Measurements from ENCODE around the gene USH2A. TPM values are rescaled to one million over a fixed set of nuclear protein-coding genes. Genes with fewer than 3 reads are reported as not detected.

The USH2A gene
- total RNA-seq, 8 experiments from 2014 or later = 0.10 to 0.85 (median 0.49) TPM

DNA sequence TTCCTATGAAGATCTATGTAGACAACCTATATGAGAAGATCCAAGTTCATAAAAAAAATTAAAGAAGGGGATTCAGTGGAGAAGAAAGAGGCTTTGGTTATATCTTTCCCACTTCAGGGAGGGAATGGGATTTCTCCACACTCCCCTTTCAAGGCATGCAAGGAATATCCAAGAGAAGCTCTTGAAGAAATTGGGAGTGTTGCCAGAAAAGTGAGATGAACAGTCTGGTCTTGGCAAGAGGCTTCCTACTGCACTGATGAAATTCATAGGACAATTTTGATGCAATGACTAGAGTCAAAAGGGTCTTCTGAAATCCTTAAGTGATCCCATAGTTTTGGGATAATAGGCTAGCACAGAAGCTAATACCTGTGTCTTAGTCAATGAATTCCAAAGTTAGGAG is 703.1 kb downstream of the USH2A start:
- no peak for ATAC-seq (replicated peaks in 6 of 8)
- Histone ChIP-seq H3K4me3 (no peak overlapping the region), H3K27ac (no peak overlapping the region), H3K4me1 (replicated peaks in 1 of 2) (peaks cover 8 to 28% of the 10 kb centered on the region in 2 donors)
- in situ Hi-C loops (cut with MboI; ENCODE audit: low pct_unique_long_range_greater_than_20kb in 2 of 9, low sequenced_read_pairs in 9 of 9, unreplicated experiment in 9 of 9) = no loop called here

- in situ Hi-C loops (cut with MboI; ENCODE audit: low pct_unique_long_range_greater_than_20kb in 2 of 9, low sequenced_read_pairs in 9 of 9, unreplicated experiment in 9 of 9) = no loop called here
- Histone ChIP-seq H3K4me3 (no peak overlapping the region), H3K27ac (no peak overlapping the region), H3K4me1 (replicated peaks in 1 of 2) (peaks cover 8 to 28% of the 10 kb centered on the region in 2 donors)
- peak in 7 of 8 experiments; percentile 18 to 90 (median 57) for ATAC-seq (replicated peaks in 6 of 8)
These were observed 703.7 kb downstream of the USH2A start for GRCh38 chr1:215719552-215719951.

DNA sequence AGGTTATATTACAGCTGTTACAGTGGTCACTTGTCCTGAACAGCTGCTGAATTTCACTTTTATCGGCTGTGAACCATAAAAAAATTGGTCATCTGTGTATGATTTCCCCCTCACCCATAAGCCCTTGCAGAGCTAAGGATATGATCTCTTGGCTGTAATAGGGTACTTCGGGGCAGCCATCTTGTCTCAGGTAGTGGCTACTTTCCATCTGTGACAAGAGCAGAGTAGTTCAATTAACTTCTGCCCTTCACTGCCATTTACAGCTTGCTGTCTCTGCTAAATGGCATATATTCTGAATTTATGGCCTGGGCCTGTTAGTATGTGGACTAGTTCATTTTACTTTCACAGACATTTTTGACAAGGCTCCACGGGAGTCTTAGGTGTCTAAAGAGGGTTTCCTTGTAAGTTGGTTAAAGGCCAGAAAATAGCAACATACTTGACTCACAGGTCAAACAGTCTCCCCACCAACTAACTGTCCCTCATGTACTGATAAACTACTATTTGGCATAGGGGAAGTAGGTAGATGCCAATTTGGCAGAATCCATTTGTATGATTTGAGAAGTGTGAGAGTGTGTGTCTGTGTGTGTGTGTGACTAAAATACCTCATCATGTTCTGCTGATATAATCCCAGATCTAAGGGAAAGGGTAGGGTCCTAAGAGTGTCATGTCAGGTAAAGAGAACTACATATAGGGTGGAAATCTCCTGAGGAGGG is 704.5 kb downstream of the USH2A start:
- H3K27ac ChIP-seq = no peak overlapping the region
- in situ Hi-C loops (cut with MboI; ENCODE audit: low pct_unique_long_range_greater_than_20kb in 2 of 9, low sequenced_read_pairs in 9 of 9, unreplicated experiment in 9 of 9) = no loop called here
- H3K4me1 ChIP-seq (replicated peaks in 1 of 2) = peaks cover 8 to 28% of the 10 kb centered on the region in 2 donors
- WGBS, 10 experiments = 0 to 61% (median 38%) methylated on average over 1 to 3 of the region's 3 CpGs
- peak in 5 of 8 experiments; percentile 10 to 85 (median 39) for ATAC-seq (replicated peaks in 6 of 8)
- H3K4me3 ChIP-seq = no peak overlapping the region

- in situ Hi-C loops (cut with MboI; ENCODE audit: low pct_unique_long_range_greater_than_20kb in 2 of 9, low sequenced_read_pairs in 9 of 9, unreplicated experiment in 9 of 9) = no loop called here
- H3K4me3 ChIP-seq = no peak overlapping the region
- no peak overlapping the region for H3K27ac ChIP-seq
- ATAC-seq (replicated peaks in 6 of 8) = peak in 2 of 8 experiments; percentile 55 to 81
- H3K4me1 ChIP-seq (replicated peaks in 1 of 2) = peaks cover 8 to 28% of the 10 kb centered on the region in 2 donors
- WGBS, 10 experiments = 8 to 94% (median 83%) methylated on average over 2 to 4 of the region's 4 CpGs; no CpG with 5 or more reads in 1 of the 10 experiments
These were observed 705.4 kb downstream of the USH2A start for GRCh38 chr1:215717677-215718426.

- no peak for ATAC-seq (replicated peaks in 6 of 8)
- no peak overlapping the region for H3K27ac ChIP-seq
- in situ Hi-C loops (cut with MboI; ENCODE audit: low pct_unique_long_range_greater_than_20kb in 2 of 9, low sequenced_read_pairs in 9 of 9, unreplicated experiment in 9 of 9) = no loop called here
These were observed 712.4 kb downstream of the USH2A start for GRCh38 chr1:215710899-215711225.

GRCh38 chr1:215710036-215710898 is 713.0 kb downstream of the USH2A start:
- H3K4me1 ChIP-seq (replicated peaks in 1 of 2) = peaks cover 4 to 11% of the 10 kb centered on the region in 2 donors
- peak in 5 of 8 experiments; percentile 32 to 82 (median 71) for ATAC-seq (replicated peaks in 6 of 8)
- H3K27ac ChIP-seq = no peak overlapping the region
- no peak overlapping the region for H3K4me3 ChIP-seq
- in situ Hi-C loops (cut with MboI; ENCODE audit: low pct_unique_long_range_greater_than_20kb in 2 of 9, low sequenced_read_pairs in 9 of 9, unreplicated experiment in 9 of 9) = no loop called here
- 3 to 62% (median 40%) methylated on average over 2 to 8 of the region's 8 CpGs for WGBS, 10 experiments

More at GRCh38 chr1:215710899-215711225, 712.4 kb downstream of the USH2A start:
- 26 to 100% (median 85%) methylated on average over 2 to 4 of the region's 4 CpGs for WGBS, 10 experiments
- Histone ChIP-seq H3K4me3 (no peak overlapping the region), H3K4me1 (replicated peaks in 1 of 2) (peaks cover 8 to 17% of the 10 kb centered on the region in 2 donors)

- H3K27ac ChIP-seq = no peak overlapping the region
- WGBS, 10 experiments = 0 to 100% (median 64%) methylated on average over 1 to 6 of the region's 6 CpGs; no CpG with 5 or more reads in 1 of the 10 experiments
- in situ Hi-C loops (cut with MboI; ENCODE audit: low pct_unique_long_range_greater_than_20kb in 2 of 9, low sequenced_read_pairs in 9 of 9, unreplicated experiment in 9 of 9) = no loop called here
- ATAC-seq (replicated peaks in 6 of 8) = peak in 2 of 8 experiments; percentile 67 to 82
- H3K4me1 ChIP-seq (replicated peaks in 1 of 2) = no peaks in the 10 kb centered on the region
- H3K4me3 ChIP-seq = no peak overlapping the region
These were observed 719.0 kb downstream of the USH2A start for GRCh38 chr1:215704089-215704860.

DNA sequence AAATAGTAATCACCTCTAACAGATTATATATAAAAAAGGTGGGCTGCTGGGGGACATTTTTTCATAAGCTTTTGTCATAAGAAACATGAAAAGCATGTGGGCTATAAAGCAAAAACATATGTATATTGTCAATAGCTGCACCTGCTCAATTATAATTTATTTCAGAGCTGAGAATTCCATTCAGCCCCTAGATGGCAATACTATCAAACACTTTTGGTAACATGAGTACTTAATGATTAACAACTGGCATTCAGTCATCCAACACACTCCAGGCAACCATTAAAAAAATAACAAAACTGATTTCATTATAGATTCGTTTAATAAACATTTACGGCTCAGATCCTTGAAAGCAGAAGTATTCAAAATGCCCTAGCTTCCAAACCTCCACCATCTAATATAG is 741.0 kb downstream of the USH2A start:
- no peak overlapping the region for H3K27ac ChIP-seq
- WGBS, 10 experiments = 0 to 95% (median 83%) methylated on average over 2 of the region's 2 CpGs
- ATAC-seq (replicated peaks in 6 of 8) = peak in 1 of 8 experiments; percentile 40
- H3K4me3 ChIP-seq = no peak overlapping the region
- H3K4me1 ChIP-seq (replicated peaks in 1 of 2) = peaks cover 0 to 3% of the 10 kb centered on the region in 2 donors
- in situ Hi-C loops (cut with MboI; ENCODE audit: low pct_unique_long_range_greater_than_20kb in 2 of 9, low sequenced_read_pairs in 9 of 9, unreplicated experiment in 9 of 9) = no loop called here

DNA sequence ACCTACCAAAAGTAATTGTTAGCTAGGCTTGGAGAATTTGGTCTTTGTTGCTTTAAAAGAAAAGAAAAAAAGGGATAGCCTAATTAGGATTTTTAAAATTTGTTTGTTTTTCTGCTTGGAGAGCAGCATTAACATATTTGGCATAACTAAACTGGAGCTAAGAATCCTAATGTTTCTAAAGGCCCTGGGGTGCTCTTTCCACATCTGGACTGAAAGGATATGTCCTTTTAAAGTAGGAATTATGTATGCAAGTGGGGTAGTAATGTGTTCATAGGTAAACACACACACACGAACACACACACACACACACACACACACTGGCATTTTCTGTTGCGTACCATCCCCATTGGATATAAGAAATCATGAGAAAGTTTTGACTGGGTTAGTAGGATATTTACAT is 742.2 kb downstream of the USH2A start:
- peaks cover 0 to 3% of the 10 kb centered on the region in 2 donors for H3K4me1 ChIP-seq (replicated peaks in 1 of 2)
- in situ Hi-C loops (cut with MboI; ENCODE audit: low pct_unique_long_range_greater_than_20kb in 2 of 9, low sequenced_read_pairs in 9 of 9, unreplicated experiment in 9 of 9) = no loop called here
- H3K4me3 ChIP-seq = no peak overlapping the region
- H3K27ac ChIP-seq = no peak overlapping the region
- 32 to 81% (median 50%) methylated on average over 1 to 2 of the region's 2 CpGs; no CpG with 5 or more reads in 5 of the 10 experiments for WGBS, 10 experiments
- ATAC-seq (replicated peaks in 6 of 8) = peak in 2 of 8 experiments; percentile 64 to 70

- Histone ChIP-seq H3K27ac (no peak overlapping the region), H3K4me1 (replicated peaks in 1 of 2) (peaks cover 0 to 3% of the 10 kb centered on the region in 2 donors), H3K4me3 (no peak overlapping the region)
- in situ Hi-C loops (cut with MboI; ENCODE audit: low pct_unique_long_range_greater_than_20kb in 2 of 9, low sequenced_read_pairs in 9 of 9, unreplicated experiment in 9 of 9) = no loop called here
- peak in 1 of 8 experiments; percentile 30 for ATAC-seq (replicated peaks in 6 of 8)
- WGBS, 10 experiments = 0 to 100% (median 68%) methylated on average over 1 to 3 of the region's 3 CpGs; no CpG with 5 or more reads in 2 of the 10 experiments
These were observed 744.0 kb downstream of the USH2A start for GRCh38 chr1:215679231-215679630.

- peaks cover 0 to 2% of the 10 kb centered on the region in 2 donors for H3K4me1 ChIP-seq (replicated peaks in 1 of 2)
- in situ Hi-C loops (cut with MboI; ENCODE audit: low pct_unique_long_range_greater_than_20kb in 2 of 9, low sequenced_read_pairs in 9 of 9, unreplicated experiment in 9 of 9) = no loop called here
- WGBS, 10 experiments = 35 to 93% (median 68%) methylated on average over 2 to 4 of the region's 4 CpGs
- H3K27ac ChIP-seq = no peak overlapping the region
- H3K4me3 ChIP-seq = no peak overlapping the region
- ATAC-seq (replicated peaks in 6 of 8) = no peak
These were observed 746.1 kb downstream of the USH2A start for GRCh38 chr1:215677112-215677511.

GRCh38 chr1:215673943-215674342 is 749.3 kb downstream of the USH2A start:
- Histone ChIP-seq H3K4me1 (replicated peaks in 1 of 2) (no peaks in the 10 kb centered on the region), H3K27ac (no peak overlapping the region), H3K4me3 (no peak overlapping the region)
- WGBS, 10 experiments = 0 to 100% (median 83%) methylated on average over 1 to 4 of the region's 4 CpGs; no CpG with 5 or more reads in 1 of the 10 experiments
- in situ Hi-C loops (cut with MboI; ENCODE audit: low pct_unique_long_range_greater_than_20kb in 2 of 9, low sequenced_read_pairs in 9 of 9, unreplicated experiment in 9 of 9) = no loop called here
- no peak for ATAC-seq (replicated peaks in 6 of 8)

Measured in motor neuron (in vitro differentiated cells).